Ramos (cell line): ENCODE data around the gene UBR4.
"Not testable (repeated sequence)": the region's sequence is repeated elsewhere in the genome, so short reads cannot be mapped to it uniquely, and the experiment has no call there.

Experiments used
- in situ Hi-C: fragments of 300-500 bp; cut with MboI; formaldehyde crosslinking; loops from one replicate; pipeline ENCODE4 v1.14.3; 2022; ENCODE audit warnings: low sequenced_read_pairs; ENCODE audit not compliant: unreplicated experiment

UBR4 gene

GRCh38 chr1:19196331-19196730, 13.7 kb downstream of the UBR4 start:
- in situ Hi-C loops = no loop called here

GRCh38 chr1:19193004-19193403, 17.1 kb downstream of the UBR4 start:
- in situ Hi-C loops = no loop called here

GRCh38 chr1:19191811-19192210, 18.3 kb downstream of the UBR4 start:
- in situ Hi-C loops = no loop called here

DNA sequence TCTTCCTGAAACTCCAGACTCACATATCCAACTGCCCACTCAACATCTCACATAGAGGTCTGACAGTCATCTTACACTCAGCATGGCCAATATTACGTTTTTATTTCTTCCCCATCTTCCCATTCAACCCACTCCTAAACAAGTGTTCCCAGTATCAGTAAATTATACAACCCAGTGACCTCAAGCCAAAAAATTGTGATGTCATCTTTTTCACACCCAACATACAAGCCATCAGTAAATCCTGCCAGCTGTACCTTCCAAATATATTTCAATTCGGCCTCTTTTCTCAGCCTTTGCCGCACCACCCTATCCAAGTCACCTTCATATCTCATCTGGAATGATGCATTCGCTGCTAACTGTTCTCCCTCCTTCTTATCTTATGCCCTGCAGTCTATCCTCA, 19.6 kb downstream of the UBR4 start:
- in situ Hi-C loops = no loop called here

DNA sequence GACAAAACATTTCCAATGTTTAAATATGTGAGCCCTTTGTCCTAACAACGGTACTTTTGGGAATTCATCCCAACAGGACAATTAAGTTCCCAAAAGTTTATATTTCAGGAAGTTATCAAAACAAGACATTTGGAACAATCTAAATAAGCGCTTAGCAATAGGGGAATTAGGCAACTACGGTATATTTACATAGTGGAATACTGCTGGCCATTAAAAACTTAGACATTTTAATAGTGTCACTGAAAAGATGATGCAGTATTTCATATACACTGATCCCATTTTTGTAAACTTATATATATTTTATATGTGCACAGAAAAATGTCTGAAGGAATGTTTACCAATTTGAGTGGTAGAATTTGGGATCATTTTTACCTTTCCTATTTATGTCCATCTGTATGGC, 20.8 kb downstream of the UBR4 start:
- in situ Hi-C loops = no loop called here

GRCh38 chr1:19187852-19188251, 22.2 kb downstream of the UBR4 start:
- in situ Hi-C loops = no loop called here

DNA sequence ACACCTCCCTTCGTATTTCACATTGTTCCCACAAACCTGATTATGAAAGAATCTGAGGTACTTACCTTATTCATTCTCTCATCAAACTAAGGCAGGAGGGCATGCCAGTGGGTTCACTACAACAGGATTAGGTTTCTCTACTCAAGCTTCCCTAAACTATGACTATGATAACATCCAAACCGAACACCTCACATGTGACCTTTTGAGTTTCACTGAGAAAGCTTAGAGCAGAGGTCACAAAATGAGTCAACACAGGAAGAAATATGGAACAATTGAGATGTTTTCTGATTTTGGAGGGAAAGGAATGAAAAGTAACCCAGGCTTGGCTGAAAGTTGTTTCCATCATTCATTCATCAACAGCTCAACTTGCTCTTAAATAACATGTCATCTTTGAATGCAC, 24.1 kb downstream of the UBR4 start:
- in situ Hi-C loops = no loop called here

DNA sequence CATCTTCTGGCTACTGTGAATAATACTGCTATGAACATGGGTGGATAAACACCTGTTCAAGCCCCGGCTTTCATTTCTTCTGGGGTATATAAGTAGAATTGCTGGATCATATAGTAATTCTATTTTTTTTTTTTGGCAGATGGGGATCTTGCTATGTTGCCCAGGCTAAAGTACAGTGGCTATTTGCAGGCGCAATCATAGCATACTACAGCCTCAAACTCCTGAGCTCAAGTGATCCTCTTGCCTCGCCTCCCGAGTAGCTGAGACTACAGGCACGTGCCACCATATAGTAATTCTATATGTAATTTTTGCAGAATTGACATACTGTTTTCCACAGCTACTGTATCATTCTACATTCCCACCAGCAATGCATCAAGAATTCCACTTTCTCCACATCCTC, 27.8 kb downstream of the UBR4 start:
- in situ Hi-C loops = no loop called here

GRCh38 chr1:19180265-19180657, 29.8 kb downstream of the UBR4 start:
- in situ Hi-C loops = not testable (repeated sequence)

- in situ Hi-C loops = no loop called here
Observed at GRCh38 chr1:19179597-19180264, 30.3 kb downstream of the UBR4 start.

DNA sequence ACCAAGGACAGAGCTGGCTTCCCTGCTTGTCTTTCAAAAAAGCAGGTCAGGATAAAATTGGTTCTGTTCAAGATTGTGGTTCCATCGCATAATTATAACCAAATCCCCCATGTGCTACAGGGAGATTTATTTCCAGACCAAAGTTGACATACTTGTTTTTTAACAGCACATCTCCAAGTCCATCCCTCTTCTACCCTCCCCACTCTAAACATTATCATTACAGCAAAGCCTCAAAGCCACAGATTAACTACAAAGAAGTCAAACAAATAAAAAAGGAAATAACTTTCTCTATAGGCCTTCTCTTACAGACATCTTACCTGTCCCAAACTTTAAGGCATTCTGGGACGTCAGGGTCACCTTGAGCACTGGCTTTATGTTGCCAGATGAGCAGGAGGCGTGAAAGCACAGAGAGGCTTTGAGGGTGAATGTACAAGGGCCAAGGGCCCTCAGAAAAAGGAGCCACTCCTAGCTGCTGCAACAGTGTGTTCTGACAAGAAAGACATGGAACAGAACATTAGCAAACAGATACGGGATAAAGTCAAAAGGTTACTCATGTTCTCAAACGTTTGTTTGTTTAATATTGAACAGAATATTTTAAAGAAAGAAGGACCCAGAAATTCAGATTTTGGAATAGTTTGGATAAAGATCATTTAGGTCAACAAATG, 31.2 kb downstream of the UBR4 start:
- in situ Hi-C loops = no loop called here

GRCh38 chr1:19177811-19178210, 32.3 kb downstream of the UBR4 start:
- in situ Hi-C loops = no loop called here

DNA sequence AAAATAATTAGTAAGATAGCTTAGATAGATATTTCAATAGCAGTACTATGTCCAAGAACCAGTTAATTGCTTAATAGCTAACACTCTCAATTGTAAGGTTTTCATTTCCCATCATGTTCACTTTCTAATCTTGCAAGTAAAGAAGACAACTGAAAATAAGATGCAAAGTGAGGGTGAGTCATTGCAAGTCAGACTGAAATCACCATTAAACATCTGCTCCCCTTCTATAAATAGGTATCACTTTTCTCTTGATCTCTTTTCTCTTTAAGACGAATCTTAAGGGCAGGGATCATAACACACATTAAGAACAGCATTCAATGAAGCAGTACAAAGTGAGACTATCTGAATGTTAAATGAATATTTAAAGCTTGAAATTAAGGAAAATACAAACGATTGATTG, 40.4 kb downstream of the UBR4 start:
- in situ Hi-C loops = no loop called here

GRCh38 chr1:19167140-19167539, 42.9 kb downstream of the UBR4 start:
- in situ Hi-C loops = no loop called here

DNA sequence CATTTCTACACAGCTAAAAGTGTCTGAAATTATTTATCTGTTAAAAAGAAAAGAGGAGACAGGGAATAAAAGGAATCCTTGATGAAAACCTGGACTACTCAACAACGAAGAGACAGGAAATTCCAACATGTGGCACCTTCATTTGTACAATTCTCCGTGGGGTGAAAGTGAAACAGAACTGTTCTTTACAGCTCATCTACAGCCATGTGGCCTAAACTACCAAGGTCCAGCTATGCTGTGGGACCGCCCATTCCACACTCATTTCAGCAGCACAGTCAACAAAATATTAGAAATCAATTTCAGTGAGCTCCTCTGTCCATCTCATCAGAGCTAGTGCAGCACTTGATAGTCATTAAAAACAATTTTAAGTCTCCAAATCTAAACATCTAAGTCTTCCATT, 44.0 kb downstream of the UBR4 start:
- in situ Hi-C loops = no loop called here

DNA sequence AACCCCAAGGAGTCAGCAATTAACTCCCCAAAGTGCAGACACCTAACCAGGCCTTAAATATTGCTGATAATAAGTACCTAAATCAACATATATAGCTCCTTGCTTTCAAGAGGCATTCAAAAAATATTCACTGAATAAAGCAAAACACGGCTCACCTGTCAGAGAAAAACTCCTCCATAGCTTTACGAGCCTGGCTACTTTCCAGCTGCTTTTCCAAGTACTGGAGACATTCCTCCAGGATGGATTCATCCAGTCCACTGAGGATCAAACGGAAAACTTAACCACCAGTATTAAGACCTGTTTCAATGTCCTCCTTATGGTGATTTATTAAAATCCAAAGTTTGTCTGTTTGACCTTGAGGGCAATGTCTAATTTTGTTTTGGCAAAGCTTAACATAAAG, 44.6 kb downstream of the UBR4 start:
- in situ Hi-C loops = no loop called here

GRCh38 chr1:19164274-19165015, 45.6 kb downstream of the UBR4 start:
- in situ Hi-C loops = no loop called here

DNA sequence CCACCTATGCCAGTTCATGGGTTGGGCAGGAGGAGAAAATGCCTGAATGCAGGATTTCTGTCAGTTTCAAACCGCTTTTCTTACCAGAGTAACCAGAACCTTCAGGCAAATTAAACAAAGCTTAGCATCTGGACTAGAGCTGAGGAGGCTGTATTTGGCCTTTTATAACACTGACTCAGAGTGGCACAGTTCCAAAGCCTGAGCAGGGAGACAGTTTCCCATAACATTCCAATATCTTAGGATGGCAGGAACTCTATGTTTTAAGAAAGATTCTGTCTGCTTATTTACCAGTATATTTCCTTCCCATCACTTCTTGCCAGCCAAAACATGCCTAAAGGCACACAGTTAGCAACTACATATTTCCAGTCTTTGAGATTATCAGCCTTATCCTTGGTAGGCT, 46.8 kb downstream of the UBR4 start:
- in situ Hi-C loops = no loop called here

DNA sequence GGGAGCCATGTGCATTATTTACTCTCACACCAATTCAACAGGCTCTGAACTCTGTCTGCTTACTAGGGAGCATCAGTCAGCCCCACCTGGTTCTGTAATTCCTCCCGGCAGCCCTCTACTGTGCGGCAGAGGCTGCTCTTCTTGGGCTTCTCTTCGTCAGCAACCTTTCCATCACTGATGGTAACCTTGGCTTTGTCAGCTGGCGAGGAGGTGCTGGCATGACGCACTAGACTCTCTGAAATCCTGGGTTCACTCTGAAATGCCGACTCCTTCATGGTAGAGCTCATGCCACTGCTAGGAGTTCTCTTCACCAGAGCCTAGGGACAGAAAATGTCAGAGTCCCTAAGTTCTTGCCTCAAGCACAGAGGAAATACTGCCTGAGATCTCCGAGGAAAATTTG, 49.2 kb downstream of the UBR4 start:
- in situ Hi-C loops = no loop called here

- in situ Hi-C loops = no loop called here
Observed at GRCh38 chr1:19157653-19158052, 52.4 kb downstream of the UBR4 start.

- in situ Hi-C loops = no loop called here
Observed at GRCh38 chr1:19156676-19157075, 53.4 kb downstream of the UBR4 start.

DNA sequence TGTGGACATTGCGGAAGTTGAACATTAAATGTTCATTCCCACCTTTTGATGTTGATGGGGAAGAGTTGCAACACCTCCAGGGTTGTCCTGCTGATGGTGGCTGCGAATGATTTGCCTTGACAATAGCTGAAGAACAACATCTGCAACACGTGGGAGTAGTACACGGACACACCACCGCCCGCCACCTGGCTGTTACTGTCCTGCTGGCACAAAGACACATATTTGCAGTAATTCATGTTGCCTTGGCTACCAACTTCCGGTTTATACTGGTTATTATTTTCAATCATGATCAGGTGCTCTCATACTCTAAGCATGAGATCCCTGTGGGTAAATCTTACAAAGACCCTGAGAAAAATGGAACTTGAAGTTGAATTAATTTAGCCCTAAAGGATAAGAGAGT, 55.2 kb downstream of the UBR4 start:
- in situ Hi-C loops = no loop called here
